ENCODE results near the gene PHC2. TPM values are rescaled to one million over a fixed set of nuclear protein-coding genes. Genes with fewer than 3 reads are reported as not detected.
"Not testable (repeated sequence)": the region's sequence is repeated elsewhere in the genome, so short reads cannot be mapped to it uniquely, and the experiment has no call there.

Gene PHC2
- total RNA-seq, 1 donor from 2014 or later = 109 TPM

- DNase-seq (ENCODE audit: low spot score) = peak; percentile 32
- intact Hi-C loops (cut with DNase I) = no loop called here
- no peak for ATAC-seq
Observed at GRCh38 chr1:33294071-33295010, 136.6 kb downstream of the PHC2 start.

DNA sequence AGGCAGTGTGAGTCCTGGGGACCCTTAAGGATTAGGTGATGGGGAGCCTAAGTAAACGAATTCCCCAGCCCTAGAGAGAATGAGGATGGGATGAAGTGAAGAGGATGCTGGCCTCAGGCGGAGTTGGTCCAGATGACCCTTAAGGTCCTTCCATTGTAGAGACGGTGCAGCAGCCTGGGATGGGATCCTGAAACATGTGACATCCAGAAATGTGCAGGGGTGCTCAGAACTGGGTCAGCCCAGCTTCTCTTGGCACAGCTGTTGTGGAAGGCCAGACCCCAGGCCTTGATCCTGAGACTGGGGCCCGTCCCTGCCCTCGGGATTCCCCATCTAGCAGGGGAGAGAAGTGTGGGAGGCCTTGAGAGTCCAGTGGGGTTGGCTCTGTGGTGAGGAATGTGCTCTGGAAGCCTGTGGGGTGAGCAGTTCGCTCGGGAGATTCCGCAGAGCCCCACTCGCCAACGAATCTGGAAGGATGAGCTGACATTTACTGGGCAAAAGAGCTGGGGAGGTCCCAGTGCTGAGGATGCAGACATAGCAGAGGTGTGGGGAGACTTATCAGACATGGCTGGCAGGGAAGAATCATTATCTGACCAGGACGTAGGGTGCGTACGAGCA, 138.1 kb downstream of the PHC2 start:
- peak; percentile 24 for ATAC-seq
- intact Hi-C loops (cut with DNase I) = no loop called here

DNA sequence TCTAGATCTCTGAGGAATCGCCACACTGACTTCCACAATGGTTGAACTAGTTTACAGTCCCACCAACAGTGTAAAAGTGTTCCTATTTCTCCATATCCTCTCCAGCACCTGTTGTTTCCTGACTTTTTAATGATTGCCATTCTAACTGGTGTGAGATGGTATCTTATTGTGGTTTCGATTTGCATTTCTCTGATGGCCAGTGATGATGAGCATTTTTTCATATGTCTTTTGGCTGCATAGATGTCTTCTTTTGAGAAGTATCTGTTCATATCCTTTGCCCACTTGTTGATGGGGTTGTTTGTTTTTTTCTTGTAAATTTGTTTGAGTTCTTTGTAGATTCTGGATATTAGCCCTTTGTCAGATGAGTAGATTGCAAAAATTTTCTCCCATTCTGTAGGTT, 140.3 kb downstream of the PHC2 start:
- intact Hi-C loops (cut with DNase I); ATAC-seq; DNase-seq (ENCODE audit: low spot score): not testable (repeated sequence)

More for the DNA sequence above, 138.1 kb downstream of the PHC2 start:
- DNase-seq (ENCODE audit: low spot score) = peak; percentile 50

- ATAC-seq (no peak), DNase-seq (ENCODE audit: low spot score) (peak; percentile 26)
- intact Hi-C loops (cut with DNase I) = no loop called here
Observed at GRCh38 chr1:33289858-33290154, 141.1 kb downstream of the PHC2 start.

DNA sequence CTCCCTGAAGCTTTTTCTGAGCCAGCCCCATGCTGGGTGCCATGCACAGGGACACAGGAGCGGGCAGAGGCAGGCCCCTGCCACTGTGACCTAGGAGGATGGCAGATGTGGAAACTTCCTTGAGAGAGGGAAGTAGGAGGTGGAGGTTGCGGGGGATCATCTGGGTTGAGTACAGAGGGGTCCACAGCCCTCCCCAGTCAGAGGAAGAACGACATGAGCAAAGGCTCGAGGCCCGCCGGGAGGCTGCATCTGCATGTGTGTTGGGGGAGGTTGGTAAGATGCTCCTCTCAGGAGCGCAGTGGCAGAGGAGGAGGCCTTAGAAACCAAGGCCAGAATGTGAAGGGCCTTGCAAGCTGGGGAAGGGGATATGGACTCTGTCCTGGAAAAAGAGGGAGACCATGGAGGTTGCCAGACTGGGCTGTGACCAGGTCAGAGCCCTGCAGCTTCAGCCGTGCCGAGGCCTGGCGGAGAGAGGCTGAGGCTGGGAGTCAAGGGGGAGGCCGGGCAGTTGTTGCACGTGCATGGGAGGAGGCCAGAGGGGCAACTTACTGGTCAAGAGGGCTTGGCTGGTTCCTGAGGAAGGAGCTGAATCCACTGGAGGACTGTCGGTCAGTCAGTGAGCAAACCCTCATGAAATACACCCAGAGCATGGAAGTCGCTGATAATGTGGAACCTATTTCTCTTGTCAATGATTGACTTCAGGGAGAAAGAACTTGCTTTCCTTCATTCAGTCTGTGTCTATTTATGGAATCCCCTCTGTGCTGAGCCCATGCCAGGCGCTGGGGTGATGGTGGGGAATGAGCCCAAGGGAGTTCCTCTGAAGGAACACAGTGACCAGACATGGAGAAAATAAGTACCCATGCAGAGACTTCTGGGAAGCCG, 141.7 kb downstream of the PHC2 start:
- intact Hi-C loops (cut with DNase I) = no loop called here
- DNase-seq (ENCODE audit: low spot score) (peak; percentile 49), ATAC-seq (no peak)

- intact Hi-C loops (cut with DNase I) = no loop called here
- DNase-seq (ENCODE audit: low spot score) = no peak
- ATAC-seq = no peak
Observed at GRCh38 chr1:33287317-33287716, 143.6 kb downstream of the PHC2 start.

GRCh38 chr1:33286451-33287185, 144.3 kb downstream of the PHC2 start:
- peak; percentile 45 for DNase-seq (ENCODE audit: low spot score)
- peak; percentile 45 for ATAC-seq
- intact Hi-C loops (cut with DNase I) = no loop called here

GRCh38 chr1:33284049-33284448, 146.8 kb downstream of the PHC2 start:
- DNase-seq (ENCODE audit: low spot score) = no peak
- ATAC-seq = no peak
- intact Hi-C loops (cut with DNase I) = no loop called here

DNA sequence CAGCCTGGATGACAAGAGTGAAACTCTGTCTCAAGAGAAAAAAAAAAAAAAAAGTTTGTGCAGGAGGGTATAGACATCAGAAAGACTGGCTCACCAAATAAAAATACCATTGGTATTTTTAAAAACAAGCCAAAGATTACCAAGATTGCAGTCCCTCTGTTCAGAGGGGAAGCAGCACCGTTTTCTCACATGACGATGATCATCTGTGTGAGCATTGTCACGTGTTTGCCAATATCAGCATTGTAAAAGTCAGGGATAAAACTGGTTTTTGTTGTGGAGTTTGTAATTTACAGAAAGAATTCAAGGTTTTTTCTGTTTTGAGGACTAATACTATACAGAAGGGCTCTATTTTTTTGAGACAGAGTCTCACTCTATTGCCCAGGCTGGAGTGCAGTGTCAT, 148.1 kb downstream of the PHC2 start:
- DNase-seq (ENCODE audit: low spot score) = no peak
- intact Hi-C loops (cut with DNase I) = no loop called here
- no peak for ATAC-seq

DNA sequence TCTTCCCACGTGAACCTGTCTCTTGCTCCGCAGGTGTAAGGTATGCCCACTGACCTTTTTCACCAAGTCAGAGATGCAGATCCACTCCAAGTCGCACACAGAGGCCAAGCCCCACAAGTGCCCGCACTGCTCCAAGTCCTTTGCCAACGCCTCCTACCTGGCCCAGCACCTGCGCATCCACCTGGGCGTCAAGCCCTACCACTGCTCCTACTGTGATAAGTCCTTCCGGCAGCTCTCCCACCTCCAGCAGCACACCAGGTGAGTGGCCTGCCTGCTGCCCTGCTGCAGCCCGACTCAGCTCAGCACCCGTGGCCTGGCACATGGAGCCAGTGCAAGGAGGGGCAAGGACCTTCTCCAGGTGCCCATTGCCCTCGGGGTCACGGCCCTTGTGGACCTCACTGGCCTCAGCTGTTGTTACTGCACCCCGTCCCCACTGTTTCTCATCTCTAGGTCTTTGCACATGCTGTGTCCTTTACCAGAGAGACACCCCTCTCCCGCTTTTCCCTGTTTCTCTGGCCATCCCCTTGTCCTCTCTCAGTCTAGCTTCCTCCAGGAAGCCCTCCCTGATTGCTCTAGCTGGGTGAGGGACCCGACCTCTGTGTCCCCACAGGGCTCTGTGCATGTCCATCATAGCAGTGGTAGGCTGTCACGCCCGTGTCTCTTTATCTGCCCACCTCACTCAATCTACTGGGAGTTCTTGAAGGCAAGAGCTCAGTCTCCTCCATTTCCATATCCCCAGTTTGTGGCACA, 149.2 kb downstream of the PHC2 start:
- DNase-seq (ENCODE audit: low spot score) (no peak), ATAC-seq (no peak)
- intact Hi-C loops (cut with DNase I) = no loop called here

DNA sequence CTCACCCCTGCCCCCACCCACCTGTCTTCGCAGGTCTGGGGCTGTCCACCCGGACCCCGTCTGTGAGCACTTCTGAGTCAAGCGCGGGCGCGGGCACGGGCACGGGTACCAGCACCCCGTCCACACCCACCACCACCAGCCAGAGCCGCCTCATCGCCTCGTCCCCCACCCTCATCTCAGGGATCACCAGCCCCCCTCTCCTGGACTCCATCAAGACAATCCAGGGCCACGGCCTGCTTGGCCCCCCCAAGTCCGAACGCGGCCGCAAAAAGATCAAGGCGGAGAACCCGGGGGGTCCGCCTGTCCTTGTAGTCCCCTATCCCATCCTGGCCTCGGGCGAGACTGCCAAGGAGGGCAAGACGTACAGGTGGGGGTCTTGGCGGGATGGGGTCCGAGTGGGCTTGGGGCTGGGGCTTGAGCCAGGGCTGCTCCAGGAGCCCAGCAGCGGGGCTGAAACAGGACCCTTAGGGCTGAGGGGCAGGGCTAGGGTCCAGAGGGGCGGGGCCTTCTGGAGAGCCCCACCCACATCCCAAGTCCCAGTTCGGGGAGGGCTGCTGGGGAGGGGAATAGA, 150.7 kb downstream of the PHC2 start:
- DNase-seq (ENCODE audit: low spot score) (no peak), ATAC-seq (peak; percentile 34)
- intact Hi-C loops (cut with DNase I) = no loop called here

DNA sequence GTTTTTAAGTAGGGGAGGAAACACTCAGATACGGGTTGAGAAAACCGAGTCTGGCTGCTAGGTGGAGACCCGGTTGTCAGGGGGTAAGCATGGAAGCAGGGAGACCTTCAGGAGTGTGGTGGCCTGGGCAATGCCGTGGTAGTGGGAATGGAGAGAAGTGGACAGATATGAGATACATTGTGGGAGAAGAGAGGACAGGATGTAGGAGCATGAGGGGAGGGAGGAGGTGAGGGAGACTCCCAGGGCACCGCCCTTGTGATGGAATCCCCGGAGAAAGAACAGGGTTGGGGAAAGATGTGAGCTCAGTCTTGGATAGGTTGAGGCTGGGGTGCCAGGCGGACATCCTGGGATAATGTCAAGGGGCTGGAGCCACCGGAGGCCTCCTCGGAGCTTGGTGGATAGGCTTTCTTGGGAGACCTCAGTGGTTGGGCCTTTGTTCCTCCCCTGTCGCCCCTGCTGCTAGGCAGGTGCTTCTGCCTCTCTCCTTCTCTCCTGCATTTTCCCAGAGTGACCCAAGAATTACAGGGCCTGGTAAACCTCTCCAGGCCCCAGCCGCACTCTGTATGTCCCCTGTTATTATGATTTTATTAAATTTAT, 153.3 kb downstream of the PHC2 start:
- ATAC-seq (no peak), DNase-seq (ENCODE audit: low spot score) (no peak)
- intact Hi-C loops (cut with DNase I) = no loop called here

DNA sequence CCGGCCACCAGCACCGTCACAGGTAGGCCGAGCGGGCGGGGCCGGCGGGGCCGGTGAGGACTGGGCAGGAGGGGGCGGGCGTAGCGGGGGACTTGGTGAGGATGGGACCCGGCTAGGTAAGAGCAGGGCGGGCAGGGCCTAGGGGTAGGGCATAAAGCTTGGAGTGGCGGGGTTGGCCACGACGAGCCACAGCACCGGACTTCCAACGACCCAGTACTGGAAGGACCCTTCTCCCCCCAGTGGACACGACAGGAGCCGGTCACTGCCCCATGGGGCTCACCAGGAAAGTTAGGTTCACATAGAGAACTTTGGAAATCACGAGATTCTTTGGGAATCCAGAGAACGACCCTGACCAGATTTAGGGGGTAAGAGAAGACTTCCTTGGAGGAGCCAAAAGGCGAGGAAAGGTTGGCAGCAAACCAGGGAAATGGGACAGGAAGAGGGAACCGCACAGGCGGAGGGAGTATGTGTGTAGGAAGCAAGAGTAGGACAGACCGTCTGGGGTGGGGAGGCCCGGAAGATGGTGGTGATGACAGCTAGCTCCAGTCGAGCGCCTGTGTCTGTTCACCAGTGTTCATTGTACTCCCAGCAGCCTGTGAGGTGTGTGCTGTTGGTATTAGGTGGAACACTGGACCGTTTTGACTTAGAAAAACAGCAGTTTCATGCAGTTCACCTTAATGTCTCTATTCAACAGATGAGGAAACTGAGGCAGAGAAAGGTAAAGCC, 154.2 kb downstream of the PHC2 start:
- DNase-seq (ENCODE audit: low spot score) (no peak), ATAC-seq (no peak)
- intact Hi-C loops (cut with DNase I) = no loop called here

GRCh38 chr1:33275706-33276572, 155.0 kb downstream of the PHC2 start:
- no peak for ATAC-seq
- intact Hi-C loops (cut with DNase I) = no loop called here
- peak; percentile 38 for DNase-seq (ENCODE audit: low spot score)

DNA sequence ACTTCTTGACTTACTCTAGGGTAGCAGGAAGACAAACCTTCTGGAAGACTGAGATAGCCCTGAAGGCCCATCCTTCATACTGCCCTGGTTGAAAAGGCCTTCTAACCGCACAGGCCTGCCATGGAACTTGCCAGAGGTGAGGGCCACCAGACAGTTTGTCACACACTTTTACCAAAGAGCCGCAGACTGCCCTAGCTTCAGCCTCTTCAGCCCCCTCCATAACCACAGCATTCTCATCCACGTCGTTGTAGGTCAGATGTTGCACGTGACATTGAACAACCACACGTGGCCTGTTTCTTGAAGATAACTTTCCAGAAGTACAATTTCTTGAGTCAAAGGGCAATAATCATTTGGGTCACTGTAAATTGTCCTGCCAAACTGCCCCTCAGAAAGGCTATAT, 155.7 kb downstream of the PHC2 start:
- ATAC-seq (no peak), DNase-seq (ENCODE audit: low spot score) (peak; percentile 35)
- intact Hi-C loops (cut with DNase I) = no loop called here

GRCh38 chr1:33274446-33274845, 156.4 kb downstream of the PHC2 start:
- DNase-seq (ENCODE audit: low spot score) = peak; percentile 2
- ATAC-seq = no peak
- intact Hi-C loops (cut with DNase I) = no loop called here

Data from sciatic nerve (tissue), 2 donors.